RWPE1 (cell line): Measurements from ENCODE around the gene OTOG.

Source experiments
- CTCF ChIA-PET: fragments of 350-600 bp; sonication (Branson Sonifier 250); formaldehyde crosslinking; extraction: SDS; loops from one replicate; lab custom pipeline; 2021; lab: Yijun Ruan, JAX
- POLR2A ChIA-PET: fragments of 400-600 bp; formaldehyde crosslinking; extraction: SDS; loops from one replicate; lab custom pipeline; 2020; ENCODE audit warnings: antibody characterized with exemption; ENCODE audit not compliant: low non-redundant PET; lab: Yijun Ruan, JAX
- DNase-seq: peaks from one replicate; pipeline ENCODE4 v3.0.0; 2012; ENCODE audit warnings: low spot score
- H3K27ac ChIP-seq: fragments of 450-650 bp; 2 replicates; pipeline ENCODE4 v1.5.1; 2017
- TF ChIP-seq, protein P1 (sequence below): fragments of 450-650 bp; conservative IDR thresholded peaks from 2 replicates; pipeline ENCODE4 v1.5.1; 2017; ENCODE audit warnings: low read depth, mild to moderate bottlenecking

The OTOG gene

GRCh38 chr11:17528906-17529843 is 17.9 kb upstream of the OTOG start:
- TF ChIP-seq, protein P1, sequence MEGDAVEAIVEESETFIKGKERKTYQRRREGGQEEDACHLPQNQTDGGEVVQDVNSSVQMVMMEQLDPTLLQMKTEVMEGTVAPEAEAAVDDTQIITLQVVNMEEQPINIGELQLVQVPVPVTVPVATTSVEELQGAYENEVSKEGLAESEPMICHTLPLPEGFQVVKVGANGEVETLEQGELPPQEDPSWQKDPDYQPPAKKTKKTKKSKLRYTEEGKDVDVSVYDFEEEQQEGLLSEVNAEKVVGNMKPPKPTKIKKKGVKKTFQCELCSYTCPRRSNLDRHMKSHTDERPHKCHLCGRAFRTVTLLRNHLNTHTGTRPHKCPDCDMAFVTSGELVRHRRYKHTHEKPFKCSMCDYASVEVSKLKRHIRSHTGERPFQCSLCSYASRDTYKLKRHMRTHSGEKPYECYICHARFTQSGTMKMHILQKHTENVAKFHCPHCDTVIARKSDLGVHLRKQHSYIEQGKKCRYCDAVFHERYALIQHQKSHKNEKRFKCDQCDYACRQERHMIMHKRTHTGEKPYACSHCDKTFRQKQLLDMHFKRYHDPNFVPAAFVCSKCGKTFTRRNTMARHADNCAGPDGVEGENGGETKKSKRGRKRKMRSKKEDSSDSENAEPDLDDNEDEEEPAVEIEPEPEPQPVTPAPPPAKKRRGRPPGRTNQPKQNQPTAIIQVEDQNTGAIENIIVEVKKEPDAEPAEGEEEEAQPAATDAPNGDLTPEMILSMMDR = no peak
- no peak for DNase-seq
- ChIA-PET POLR2A (no interaction called here), CTCF (interaction anchor here (0.6 to 2.5 kb wide), 3 partner anchors 10 to 145 kb away, joined by 3 to 20 read pairs (median 6); no protein-coding TSS in a partner anchor)
- H3K27ac ChIP-seq = no peak overlapping the region

- POLR2A ChIA-PET = no interaction called here
- TF ChIP-seq, protein P1 = no peak
- CTCF ChIA-PET = interaction anchor here (0.6 to 2.5 kb wide), 3 partner anchors 11 to 146 kb away, joined by 3 to 20 read pairs (median 6); no protein-coding TSS in a partner anchor
- DNase-seq = no peak
- no peak overlapping the region for H3K27ac ChIP-seq
Measured at GRCh38 chr11:17529844-17530185, 17.2 kb upstream of the OTOG start.

DNA sequence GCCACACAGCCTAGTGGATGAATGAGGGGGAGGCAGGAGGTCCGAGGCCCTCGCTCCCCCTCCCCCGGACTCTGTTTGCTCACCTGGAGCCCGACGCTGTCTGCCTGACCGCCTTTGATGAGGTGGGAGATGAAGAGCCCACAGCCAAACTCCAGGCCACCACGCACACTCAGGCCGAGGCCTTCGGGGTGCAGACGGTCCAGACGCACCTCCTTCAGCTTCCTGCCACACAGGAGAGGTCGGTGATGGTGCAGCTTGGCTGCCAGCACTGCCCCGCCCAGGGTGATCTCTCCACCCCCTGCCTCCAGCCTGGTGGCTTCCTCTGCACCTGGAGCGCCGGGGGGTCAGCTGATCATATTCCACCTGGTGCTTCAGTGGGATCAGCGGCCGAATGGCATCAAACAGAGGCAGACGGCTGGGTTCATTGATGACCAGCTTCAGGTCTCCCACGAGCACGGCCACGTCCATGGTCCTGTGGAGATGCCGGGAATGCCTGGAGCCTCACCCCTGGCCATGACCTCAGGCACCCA is 15.9 kb upstream of the OTOG start:
- ChIA-PET POLR2A (no interaction called here), CTCF (interaction anchor here (0.7 to 0.8 kb wide), 2 partner anchors 287 to 1819 kb away, joined by 3 read pairs; no protein-coding TSS in a partner anchor)
- no peak for DNase-seq
- TF ChIP-seq, protein P1 = no peak
- H3K27ac ChIP-seq = no peak overlapping the region

- ChIA-PET CTCF (interaction anchor here (0.7 kb wide), 1 partner anchor 288 kb away, joined by 3 read pairs; no protein-coding TSS in a partner anchor), POLR2A (no interaction called here)
- TF ChIP-seq, protein P1 = no peak
- no peak for DNase-seq
- no peak overlapping the region for H3K27ac ChIP-seq
Measured at GRCh38 chr11:17531636-17532113, 15.4 kb upstream of the OTOG start.

GRCh38 chr11:17532784-17533183 is 14.3 kb upstream of the OTOG start:
- POLR2A ChIA-PET = no interaction called here
- H3K27ac ChIP-seq = no peak overlapping the region
- TF ChIP-seq, protein P1 = no peak
- CTCF ChIA-PET = no interaction called here
- no peak for DNase-seq

- ChIA-PET CTCF (no interaction called here), POLR2A (no interaction called here)
- no peak for DNase-seq
- TF ChIP-seq, protein P1 = no peak
- H3K27ac ChIP-seq = no peak overlapping the region
Measured at GRCh38 chr11:17533341-17533740, 13.7 kb upstream of the OTOG start.
